RKO (cell line): Measurements from ENCODE around the gene TCF7L1.

Experiments used
- DNase-seq: peaks from one replicate; pipeline ENCODE4 v3.0.0-alpha.2; 2016; ENCODE audit warnings: low spot score

Gene TCF7L1

GRCh38 chr2:85355521-85355920 lies 222.3 kb downstream of the TCF7L1 start:
- DNase-seq: peak; percentile 30

GRCh38 chr2:85356186-85356585 lies 223.0 kb downstream of the TCF7L1 start:
- DNase-seq: no peak

- no peak for DNase-seq
Observed at GRCh38 chr2:85357736-85358135, 224.5 kb downstream of the TCF7L1 start.
